Neural progenitor cell (in vitro differentiated cells): ENCODE measurements around the gene TNRC18.

Experiments
- EZH2phosphoT487 ChIP-seq: fragments of 200-600 bp; sonication (generic); IDR thresholded peaks from 2 replicates; pipeline ENCODE4 v1.6.1; 2017; ENCODE audit warnings: antibody characterized with exemption
- TF ChIP-seq, protein P1 (sequence below): fragments of 200-600 bp; sonication (generic); IDR thresholded peaks from 2 replicates; pipeline ENCODE4 v1.5.1; 2017; ENCODE audit warnings: antibody characterized with exemption, mild to moderate bottlenecking

DNA sequence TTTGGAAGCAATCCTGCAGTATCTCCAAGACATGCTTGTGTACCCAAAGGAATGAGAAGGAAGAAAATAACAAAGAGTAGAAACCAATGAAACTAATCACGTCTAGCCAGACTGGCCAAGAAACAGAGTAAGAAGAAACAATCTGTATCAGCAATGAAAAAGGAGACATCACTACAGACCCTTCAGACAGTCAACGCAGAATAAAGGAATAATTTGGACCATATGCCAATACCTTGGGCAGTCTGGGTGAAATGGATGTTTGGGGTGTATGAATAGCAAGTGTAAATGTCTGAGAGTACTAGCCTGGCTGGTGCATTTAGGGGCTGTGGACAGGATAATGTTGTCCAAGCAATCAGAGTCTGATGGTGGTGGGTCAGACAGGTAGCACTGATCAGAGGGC, 79.8 kb downstream of the TNRC18 start:
- TF ChIP-seq, protein P1, sequence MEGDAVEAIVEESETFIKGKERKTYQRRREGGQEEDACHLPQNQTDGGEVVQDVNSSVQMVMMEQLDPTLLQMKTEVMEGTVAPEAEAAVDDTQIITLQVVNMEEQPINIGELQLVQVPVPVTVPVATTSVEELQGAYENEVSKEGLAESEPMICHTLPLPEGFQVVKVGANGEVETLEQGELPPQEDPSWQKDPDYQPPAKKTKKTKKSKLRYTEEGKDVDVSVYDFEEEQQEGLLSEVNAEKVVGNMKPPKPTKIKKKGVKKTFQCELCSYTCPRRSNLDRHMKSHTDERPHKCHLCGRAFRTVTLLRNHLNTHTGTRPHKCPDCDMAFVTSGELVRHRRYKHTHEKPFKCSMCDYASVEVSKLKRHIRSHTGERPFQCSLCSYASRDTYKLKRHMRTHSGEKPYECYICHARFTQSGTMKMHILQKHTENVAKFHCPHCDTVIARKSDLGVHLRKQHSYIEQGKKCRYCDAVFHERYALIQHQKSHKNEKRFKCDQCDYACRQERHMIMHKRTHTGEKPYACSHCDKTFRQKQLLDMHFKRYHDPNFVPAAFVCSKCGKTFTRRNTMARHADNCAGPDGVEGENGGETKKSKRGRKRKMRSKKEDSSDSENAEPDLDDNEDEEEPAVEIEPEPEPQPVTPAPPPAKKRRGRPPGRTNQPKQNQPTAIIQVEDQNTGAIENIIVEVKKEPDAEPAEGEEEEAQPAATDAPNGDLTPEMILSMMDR = no peak
- no peak for TF ChIP-seq EZH2phosphoT487
